Endothelial cell (in vitro differentiated cells): ENCODE results near the gene ADD1. TPM values are rescaled to one million over a fixed set of nuclear protein-coding genes. Genes with fewer than 3 reads are reported as not detected.

Experiments
- DNase-seq: peaks from one replicate; pipeline ENCODE4 v3.0.0; 2021; ENCODE audit warnings: low spot score
- H3K27ac Mint-ChIP-seq: one replicate; pipeline ENCODE4 v1.8.0; 2021; ENCODE audit warnings: mixed read lengths, inconsistent platforms; ENCODE audit not compliant: unreplicated experiment
- H3K27me3 Mint-ChIP-seq: one replicate; pipeline ENCODE4 v1.8.0; 2021; ENCODE audit warnings: mild to moderate bottlenecking, moderate library complexity, mixed read lengths, inconsistent platforms; ENCODE audit not compliant: unreplicated experiment
- H3K36me3 Mint-ChIP-seq: one replicate; pipeline ENCODE4 v1.8.0; 2021; ENCODE audit warnings: mild to moderate bottlenecking, low read depth, mixed read lengths, inconsistent platforms; ENCODE audit not compliant: unreplicated experiment
- H3K4me1 Mint-ChIP-seq: one replicate; pipeline ENCODE4 v1.8.0; 2021; ENCODE audit warnings: mild to moderate bottlenecking, mixed read lengths, inconsistent platforms; ENCODE audit not compliant: unreplicated experiment
- H3K4me3 Mint-ChIP-seq: one replicate; pipeline ENCODE4 v1.8.0; 2021; ENCODE audit warnings: mild to moderate bottlenecking, mixed read lengths, inconsistent platforms; ENCODE audit not compliant: unreplicated experiment
- H3K9me3 Mint-ChIP-seq: one replicate; pipeline ENCODE4 v1.8.0; 2021; ENCODE audit warnings: mixed read lengths, inconsistent platforms; ENCODE audit not compliant: unreplicated experiment
- CTCF ChIP-seq: fragments of 200-600 bp; sonication (generic); IDR thresholded peaks from one replicate; pipeline ENCODE4 v1.5.0; 2021; ENCODE audit warnings: antibody characterized with exemption; ENCODE audit not compliant: unreplicated experiment
- total RNA-seq: library from RNA; stranded (reverse); fragmentation: NEBNext Ultra II Directional; extraction: Animal tissue kit (Norgen Biotek cat#: 25700); gene quantifications from one replicate; pipeline ENCODE4 v1.2.1, GENCODE V29; 2021; ENCODE audit not compliant: unreplicated experiment

ADD1 gene
- total RNA-seq, 1 donor from 2014 or later: 337 TPM

GRCh38 chr4:2837110-2837903 lies 6.3 kb upstream of the ADD1 start:
- Mint-ChIP-seq H3K27ac (no peak overlapping the region), H3K4me3 (no peak overlapping the region), H3K9me3 (no peaks in the 10 kb centered on the region), H3K27me3 (peaks cover 2% of the 10 kb centered on the region), H3K36me3 (peaks cover 26% of the 10 kb centered on the region), H3K4me1 (peaks cover 8% of the 10 kb centered on the region)
- DNase-seq: no peak
- no peak for TF ChIP-seq CTCF

- no peaks in the 10 kb centered on the region for H3K9me3 Mint-ChIP-seq
- no peak for DNase-seq
- peaks cover 2% of the 10 kb centered on the region for H3K27me3 Mint-ChIP-seq
- peak overlapping the region; percentile 21 for H3K27ac Mint-ChIP-seq
- peaks cover 23% of the 10 kb centered on the region for H3K36me3 Mint-ChIP-seq
- peak overlapping the region; percentile 53 for H3K4me3 Mint-ChIP-seq
- TF ChIP-seq CTCF: no peak
- peaks cover 14% of the 10 kb centered on the region for H3K4me1 Mint-ChIP-seq
These were observed 5.6 kb upstream of the ADD1 start for GRCh38 chr4:2837904-2838496.

GRCh38 chr4:2839060-2839459 lies 4.6 kb upstream of the ADD1 start:
- H3K9me3 Mint-ChIP-seq: no peaks in the 10 kb centered on the region
- no peak overlapping the region for H3K27ac Mint-ChIP-seq
- peaks cover 2% of the 10 kb centered on the region for H3K27me3 Mint-ChIP-seq
- peaks cover 14% of the 10 kb centered on the region for H3K4me1 Mint-ChIP-seq
- no peak for DNase-seq
- no peak overlapping the region for H3K4me3 Mint-ChIP-seq
- TF ChIP-seq CTCF: no peak
- H3K36me3 Mint-ChIP-seq: peaks cover 17% of the 10 kb centered on the region

- H3K27me3 Mint-ChIP-seq: peaks cover 9% of the 10 kb centered on the region
- peaks cover 35% of the 10 kb centered on the region for H3K4me1 Mint-ChIP-seq
- H3K36me3 Mint-ChIP-seq: peaks cover 27% of the 10 kb centered on the region
- H3K27ac Mint-ChIP-seq: peak overlapping the region; percentile 44
- no peak for TF ChIP-seq CTCF
- no peaks in the 10 kb centered on the region for H3K9me3 Mint-ChIP-seq
- DNase-seq: no peak
- peak overlapping the region; percentile 88 for H3K4me3 Mint-ChIP-seq
These were observed 869 bp upstream of the ADD1 start for GRCh38 chr4:2842687-2843262.
